ENCODE results near the gene MEGF9. TPM values are rescaled to one million over a fixed set of nuclear protein-coding genes. Genes with fewer than 3 reads are reported as not detected.

Gene MEGF9
- total RNA-seq, 2 donors from 2014 or later: 3.4 to 3.8 TPM

DNA sequence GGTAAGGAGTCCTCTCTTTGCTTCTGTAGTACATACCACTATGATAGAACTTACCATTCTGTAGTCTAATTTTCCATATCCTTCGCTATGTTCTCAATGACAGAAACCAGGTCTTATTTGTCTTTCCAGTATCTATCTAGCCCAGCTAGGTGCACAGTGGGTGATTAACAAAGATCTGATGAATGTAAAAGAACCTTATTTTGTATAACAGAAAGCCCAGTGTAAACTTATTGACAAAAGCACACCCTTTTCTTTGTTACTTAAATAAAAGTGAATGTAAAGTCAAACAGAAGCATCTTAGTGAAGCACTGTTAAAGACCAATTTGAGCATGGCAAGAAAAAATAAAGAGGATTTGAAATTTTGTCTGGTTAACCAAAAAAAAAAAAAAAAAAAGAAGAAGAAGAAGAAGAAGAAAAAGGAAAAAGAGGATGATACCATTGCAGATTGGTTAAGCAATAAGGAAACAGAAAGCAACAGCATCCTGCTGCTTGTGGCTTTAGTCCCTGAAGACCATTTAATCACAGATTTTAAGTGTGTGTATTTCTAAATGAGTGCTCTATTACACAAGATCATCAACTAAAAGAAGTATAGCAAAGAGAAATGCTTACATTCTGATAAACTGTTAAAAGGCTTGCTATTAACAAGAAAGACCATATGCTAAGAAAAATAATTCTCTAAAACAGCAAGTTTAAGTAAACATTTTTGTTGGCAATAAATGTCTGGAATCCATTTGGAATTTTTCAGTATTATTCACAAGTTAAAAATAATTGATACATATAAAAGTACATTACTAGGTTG, 21.2 kb downstream of the MEGF9 start:
- peak overlapping the region; percentile 10 to 57 for H3K27ac Mint-ChIP-seq
- no peak for DNase-seq (ENCODE audit: low spot score in 2 of 2)
- ATAC-seq: peak in 1 of 2 donors; percentile 45
- H3K9me3 Mint-ChIP-seq: no peaks in the 10 kb centered on the region
- H3K36me3 Mint-ChIP-seq: peaks cover 0 to 6% of the 10 kb centered on the region in 2 donors

DNA sequence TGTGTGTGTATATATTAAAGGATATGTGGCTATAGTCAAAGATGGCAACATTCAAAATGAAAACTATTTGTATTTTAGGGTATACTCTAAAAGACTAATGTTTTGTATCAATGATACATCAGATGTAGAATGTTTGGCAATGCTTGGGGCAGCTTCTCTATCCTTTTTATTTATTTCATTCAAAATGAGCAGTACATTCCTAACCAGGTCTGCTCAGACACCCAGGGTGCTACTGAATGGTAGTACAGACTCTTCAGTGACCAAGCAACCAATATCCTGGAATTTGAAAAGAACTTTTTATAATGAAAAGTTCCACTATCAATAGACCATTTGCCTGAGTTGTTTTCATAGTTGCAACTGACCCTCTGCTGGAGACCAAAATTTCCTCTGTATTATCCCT, 23.9 kb downstream of the MEGF9 start:
- Mint-ChIP-seq H3K36me3 (peaks cover 4 to 6% of the 10 kb centered on the region in 2 donors), H3K9me3 (no peaks in the 10 kb centered on the region), H3K27ac (no peak overlapping the region)
- DNase-seq (ENCODE audit: low spot score in 2 of 2): no peak
- ATAC-seq: no peak

DNA sequence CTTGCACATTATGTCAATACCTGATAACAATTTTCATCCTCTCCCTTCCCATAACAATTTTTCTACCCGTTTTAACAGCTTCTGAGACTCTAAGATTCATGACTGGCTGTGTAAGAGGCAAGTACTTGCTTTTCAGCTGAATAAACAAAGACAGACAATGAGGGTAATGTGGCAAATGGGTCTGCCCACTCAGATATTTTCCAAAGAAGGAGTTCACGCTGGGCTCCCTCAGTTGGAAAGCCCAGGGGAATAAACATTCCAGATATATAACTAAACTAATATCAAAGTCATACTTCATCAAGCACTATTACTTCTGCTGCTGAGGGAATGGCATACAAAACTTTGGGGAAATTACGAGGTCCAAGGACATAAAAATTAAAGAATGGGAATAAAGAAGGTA, 24.4 kb downstream of the MEGF9 start:
- no peaks in the 10 kb centered on the region for H3K9me3 Mint-ChIP-seq
- no peak overlapping the region for H3K27ac Mint-ChIP-seq
- peaks cover 4 to 6% of the 10 kb centered on the region in 2 donors for H3K36me3 Mint-ChIP-seq
- ATAC-seq (no peak), DNase-seq (ENCODE audit: low spot score in 2 of 2) (no peak)

DNA sequence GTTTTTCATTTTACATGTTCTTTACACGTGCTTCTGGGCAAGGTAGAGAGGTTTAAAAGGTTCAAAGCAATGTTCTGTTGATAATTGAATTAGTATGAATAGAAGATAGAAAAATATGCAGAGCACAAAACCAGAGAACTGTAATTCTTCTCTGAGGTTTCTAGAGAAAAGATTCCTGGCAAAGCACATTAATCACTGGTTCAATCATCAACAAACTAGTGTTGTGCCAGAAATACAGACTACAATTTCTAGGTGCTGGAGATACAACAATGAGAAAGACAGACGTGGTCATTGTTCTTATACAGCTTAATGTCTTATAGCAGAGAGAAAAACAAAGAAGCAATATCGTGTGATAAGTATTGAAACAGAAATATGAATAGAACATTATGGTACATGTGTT, 25.5 kb downstream of the MEGF9 start:
- Mint-ChIP-seq H3K9me3 (no peaks in the 10 kb centered on the region), H3K27ac (no peak overlapping the region), H3K36me3 (peaks cover 4 to 6% of the 10 kb centered on the region in 2 donors)
- ATAC-seq: no peak
- no peak for DNase-seq (ENCODE audit: low spot score in 2 of 2)

DNA sequence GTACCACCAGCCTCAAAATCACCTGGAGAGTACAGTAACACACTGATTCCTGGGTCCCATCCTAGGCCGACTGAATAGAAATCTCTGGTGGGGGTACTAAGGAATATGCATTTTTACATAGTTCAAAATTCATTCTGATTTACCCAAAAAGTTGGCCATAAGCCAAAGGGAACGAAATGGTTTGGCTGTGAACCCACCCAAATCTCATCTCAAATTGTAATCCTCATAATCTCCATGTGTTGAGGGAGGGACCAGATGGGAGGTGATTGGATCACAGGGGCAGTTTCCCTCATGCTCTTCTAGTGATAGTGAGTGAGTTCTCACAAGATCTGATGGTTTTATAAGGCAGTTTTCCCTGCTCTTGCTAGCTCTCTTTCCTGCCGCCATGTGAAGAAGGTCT, 31.1 kb downstream of the MEGF9 start:
- no peak for DNase-seq (ENCODE audit: low spot score in 2 of 2)
- Mint-ChIP-seq H3K9me3 (no peaks in the 10 kb centered on the region), H3K27ac (peak overlapping the region in 1 of 2 donors; percentile 2), H3K36me3 (peaks cover 4 to 6% of the 10 kb centered on the region in 2 donors)
- ATAC-seq: no peak

DNA sequence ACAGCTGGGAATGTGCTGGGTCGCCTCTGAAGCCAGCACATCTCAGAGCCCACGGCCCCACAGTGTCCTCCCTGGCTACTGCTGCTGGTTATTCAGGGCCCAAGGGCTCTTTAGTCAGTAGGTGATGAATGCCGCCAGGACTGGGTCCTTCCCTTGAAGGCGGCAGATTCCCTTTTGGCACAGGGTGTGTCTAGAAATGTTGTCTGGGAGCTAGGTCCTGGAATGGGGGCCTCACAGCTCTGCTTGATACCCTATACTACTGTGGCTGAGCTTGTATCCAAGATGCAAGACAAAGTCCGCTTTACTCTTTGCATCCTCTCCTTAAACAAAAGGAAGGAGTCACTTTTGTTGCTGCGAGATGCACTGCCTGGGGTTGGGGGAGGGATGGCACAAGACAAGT, 33.1 kb downstream of the MEGF9 start:
- DNase-seq (ENCODE audit: low spot score in 2 of 2): no peak
- Mint-ChIP-seq H3K27ac (no peak overlapping the region), H3K36me3 (peaks cover 4 to 6% of the 10 kb centered on the region in 2 donors), H3K9me3 (no peaks in the 10 kb centered on the region)
- ATAC-seq: no peak

DNA sequence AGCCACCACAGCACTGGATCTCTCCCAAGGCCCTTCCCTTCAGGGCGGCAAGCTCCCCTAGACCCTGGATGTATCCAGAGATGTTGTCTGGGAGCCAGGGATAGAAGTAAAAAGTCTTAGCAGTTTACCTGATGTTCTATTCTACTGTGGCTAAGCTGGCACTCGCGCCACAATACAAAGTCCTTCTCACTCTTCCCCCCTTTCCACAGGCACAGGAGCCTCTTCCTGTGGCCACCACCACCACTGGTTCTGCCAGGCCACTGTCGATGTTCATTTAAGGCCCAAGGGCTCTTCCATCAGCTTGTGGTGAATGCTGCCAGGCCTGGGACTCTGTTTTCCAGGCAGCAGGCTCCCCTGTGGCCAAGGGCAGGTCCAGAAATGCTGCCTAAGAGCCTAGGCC, 33.7 kb downstream of the MEGF9 start:
- no peak overlapping the region for H3K27ac Mint-ChIP-seq
- H3K36me3 Mint-ChIP-seq: peaks cover 1 to 6% of the 10 kb centered on the region in 2 donors
- ATAC-seq: no peak

DNA sequence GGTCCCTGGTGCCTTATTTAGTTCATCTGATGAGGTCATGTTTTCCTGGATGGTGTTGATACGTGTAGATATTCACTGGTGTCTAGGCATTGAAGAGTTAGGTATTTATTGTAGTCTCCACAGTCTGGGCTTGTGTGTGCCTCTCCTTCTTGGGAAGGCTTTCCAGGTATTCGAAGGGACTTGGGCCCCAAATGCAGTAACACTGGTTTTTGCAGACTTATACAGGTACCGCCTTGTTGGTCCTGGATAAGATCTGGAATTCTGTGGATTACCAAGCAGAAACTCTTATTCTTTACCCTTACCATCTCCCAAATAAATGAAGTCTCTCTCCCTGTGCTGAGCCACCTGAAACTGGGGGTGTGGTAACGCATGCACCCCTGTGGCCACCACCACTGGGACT, 34.1 kb downstream of the MEGF9 start:
- no peak overlapping the region for H3K27ac Mint-ChIP-seq
- ATAC-seq (no peak), DNase-seq (ENCODE audit: low spot score in 2 of 2) (no peak)
- no peaks in the 10 kb centered on the region for H3K9me3 Mint-ChIP-seq
- H3K36me3 Mint-ChIP-seq: peaks cover 0 to 6% of the 10 kb centered on the region in 2 donors

More for the DNA sequence above, 33.7 kb downstream of the MEGF9 start:
- H3K9me3 Mint-ChIP-seq: no peaks in the 10 kb centered on the region
- no peak for DNase-seq (ENCODE audit: low spot score in 2 of 2)

DNA sequence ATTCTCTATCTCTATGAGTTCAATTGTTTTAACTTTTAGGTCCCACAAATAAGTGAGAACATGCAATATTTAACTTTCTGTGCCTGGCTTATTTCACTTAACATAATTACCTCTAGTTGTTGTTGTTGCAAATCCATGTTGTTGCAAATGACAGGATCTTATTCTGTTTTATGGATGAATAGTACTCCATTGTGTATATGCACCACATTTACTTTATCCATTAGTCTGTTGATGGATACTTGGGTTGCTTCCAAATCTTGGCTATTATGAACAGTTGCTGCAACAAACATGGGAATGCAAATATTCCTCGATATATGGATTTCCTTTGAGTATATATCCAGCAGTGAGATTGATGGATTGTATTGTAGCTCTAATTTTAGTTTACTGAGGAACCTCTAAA, 36.3 kb downstream of the MEGF9 start:
- Mint-ChIP-seq H3K36me3 (peaks cover 0 to 6% of the 10 kb centered on the region in 2 donors), H3K9me3 (no peaks in the 10 kb centered on the region), H3K27ac (no peak overlapping the region)
- ATAC-seq (no peak), DNase-seq (ENCODE audit: low spot score in 2 of 2) (no peak)

DNA sequence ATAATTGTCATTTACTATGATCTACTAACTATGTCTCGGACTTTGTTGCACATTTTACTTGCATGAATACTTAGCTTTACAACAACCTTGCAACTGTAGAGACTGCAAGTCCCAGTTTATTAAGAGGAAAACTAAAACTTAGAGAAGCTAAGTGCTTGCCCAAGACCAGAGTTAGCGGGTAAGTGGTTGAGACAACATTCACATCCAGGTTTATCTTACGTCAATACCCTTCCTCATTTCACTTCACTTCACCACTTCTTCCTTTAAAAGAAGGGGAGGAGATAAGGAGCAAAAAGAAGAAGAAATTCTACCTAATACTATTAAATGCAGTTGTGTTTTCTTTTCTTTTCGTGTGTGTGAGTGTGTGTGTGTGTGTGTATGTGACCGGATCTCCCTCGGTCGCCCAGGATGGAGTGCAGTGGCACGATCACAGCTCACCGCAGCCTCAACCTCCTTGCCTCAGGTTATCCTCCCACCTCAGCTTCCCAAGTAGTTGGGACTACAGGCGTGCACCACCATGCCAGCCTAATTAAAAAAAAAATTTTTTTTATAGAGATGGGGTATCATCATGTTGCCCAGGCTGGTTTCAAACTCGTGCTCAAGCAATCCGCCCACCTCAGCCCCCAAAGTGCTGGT, 37.4 kb downstream of the MEGF9 start:
- no peaks in the 10 kb centered on the region for H3K9me3 Mint-ChIP-seq
- H3K36me3 Mint-ChIP-seq: peaks cover 0 to 6% of the 10 kb centered on the region in 2 donors
- no peak for DNase-seq (ENCODE audit: low spot score in 2 of 2)
- ATAC-seq: no peak
- no peak overlapping the region for H3K27ac Mint-ChIP-seq

DNA sequence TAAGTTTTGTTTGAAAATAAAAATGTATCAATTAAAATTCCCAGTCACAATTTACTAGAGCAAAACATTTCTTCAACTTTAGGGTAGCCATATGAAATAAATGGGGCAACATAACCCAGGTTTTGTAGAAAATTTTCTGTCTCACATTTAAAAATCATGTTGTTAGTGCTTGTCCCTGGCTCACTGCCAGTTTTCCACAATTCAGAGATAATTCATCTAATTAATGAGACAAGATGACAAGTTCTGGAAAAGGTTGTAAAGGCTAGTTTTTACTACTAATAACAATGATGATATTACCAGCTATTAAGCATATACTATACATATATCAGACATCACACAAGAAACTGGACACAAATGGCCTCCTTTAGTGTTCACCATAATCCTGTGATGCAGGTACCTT, 45.9 kb downstream of the MEGF9 start:
- Mint-ChIP-seq H3K9me3 (no peaks in the 10 kb centered on the region), H3K27ac (no peak overlapping the region), H3K36me3 (no peaks in the 10 kb centered on the region)
- DNase-seq (ENCODE audit: low spot score in 2 of 2) (no peak), ATAC-seq (no peak)

DNA sequence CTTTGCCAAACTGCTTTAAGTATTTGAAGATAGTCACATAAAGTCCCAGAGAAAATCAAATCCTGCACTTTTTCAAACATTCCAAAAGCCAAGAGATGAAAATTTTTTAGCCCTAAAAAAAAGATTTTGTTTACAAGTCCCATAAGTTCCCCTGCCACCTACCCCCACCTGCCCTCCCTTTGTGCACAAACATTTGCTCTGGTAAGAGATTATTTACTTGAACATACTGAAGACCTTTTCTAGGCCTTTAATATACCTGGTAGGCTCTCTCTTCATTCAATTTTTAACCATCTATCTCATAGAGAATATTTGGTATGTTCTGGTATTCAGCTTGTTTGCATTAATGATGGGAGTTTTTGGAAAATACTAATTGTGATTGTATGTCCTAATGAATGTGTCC, 50.3 kb downstream of the MEGF9 start:
- Mint-ChIP-seq H3K27ac (no peak overlapping the region), H3K9me3 (no peaks in the 10 kb centered on the region), H3K36me3 (no peaks in the 10 kb centered on the region)
- no peak for DNase-seq (ENCODE audit: low spot score in 2 of 2)
- no peak for ATAC-seq

DNA sequence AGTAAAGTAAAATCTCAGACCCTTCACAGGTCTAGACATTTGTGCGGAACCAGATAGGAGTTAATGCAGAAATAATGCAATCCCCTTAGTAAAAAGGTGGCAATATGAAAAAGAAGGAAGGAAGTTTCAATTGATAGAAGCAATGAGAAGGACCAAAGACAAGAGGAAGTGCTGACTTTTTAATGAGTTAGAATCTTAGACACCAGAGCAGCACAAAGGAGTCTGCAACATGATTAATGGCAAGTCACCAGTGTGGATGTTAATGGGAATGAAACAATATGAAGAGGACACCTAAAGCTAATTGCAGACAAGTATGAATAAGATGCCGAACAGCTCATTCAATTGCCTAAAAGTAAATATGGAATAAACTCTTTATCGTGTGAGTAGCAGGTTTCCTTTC, 50.9 kb downstream of the MEGF9 start:
- H3K27ac Mint-ChIP-seq: no peak overlapping the region
- ATAC-seq: no peak

DNA sequence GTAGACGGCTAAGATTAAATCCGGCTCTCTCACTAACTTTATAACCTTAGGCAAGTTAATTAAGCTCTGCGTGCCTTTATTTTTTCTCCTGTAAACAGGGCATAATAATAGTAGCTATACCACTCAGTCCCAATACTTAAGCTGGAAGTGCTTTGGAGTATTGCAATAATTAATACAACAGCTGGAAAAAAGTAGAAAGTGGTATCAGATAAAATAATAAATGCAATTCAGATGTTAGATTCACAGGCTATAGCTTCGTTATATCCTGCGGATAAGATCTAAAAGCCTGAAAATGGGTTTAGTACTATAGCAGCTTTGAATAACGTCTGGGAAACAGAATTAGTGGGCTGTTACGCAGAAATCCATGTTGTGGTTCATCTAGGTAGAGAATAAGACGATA, 51.8 kb downstream of the MEGF9 start:
- Mint-ChIP-seq H3K36me3 (no peaks in the 10 kb centered on the region), H3K9me3 (no peaks in the 10 kb centered on the region), H3K27ac (no peak overlapping the region)
- no peak for ATAC-seq
- DNase-seq (ENCODE audit: low spot score in 2 of 2): no peak

More for the DNA sequence above, 50.9 kb downstream of the MEGF9 start:
- Mint-ChIP-seq H3K36me3 (no peaks in the 10 kb centered on the region), H3K9me3 (no peaks in the 10 kb centered on the region)
- no peak for DNase-seq (ENCODE audit: low spot score in 2 of 2)

DNA sequence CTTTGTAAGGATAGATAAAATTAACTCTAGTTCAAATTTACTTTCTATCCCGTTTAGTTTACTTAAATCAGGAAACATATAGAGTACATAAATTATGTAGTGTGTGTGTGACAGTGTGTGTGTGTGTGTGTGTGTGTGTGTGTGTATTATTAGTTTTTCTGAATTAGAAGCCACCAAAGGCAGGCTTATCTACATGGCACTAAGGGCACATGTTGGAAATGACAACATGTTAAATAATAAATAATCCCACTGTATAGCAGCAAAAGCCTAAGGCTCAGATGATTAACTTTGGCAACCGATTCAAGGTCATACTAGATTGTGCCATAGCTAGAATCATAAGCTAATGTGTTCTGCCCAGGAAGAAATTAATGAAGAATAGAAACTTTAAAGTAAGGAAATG, 54.6 kb downstream of the MEGF9 start:
- Mint-ChIP-seq H3K27ac (no peak overlapping the region), H3K36me3 (no peaks in the 10 kb centered on the region), H3K9me3 (no peaks in the 10 kb centered on the region)
- ATAC-seq (no peak), DNase-seq (ENCODE audit: low spot score in 2 of 2) (no peak)

DNA sequence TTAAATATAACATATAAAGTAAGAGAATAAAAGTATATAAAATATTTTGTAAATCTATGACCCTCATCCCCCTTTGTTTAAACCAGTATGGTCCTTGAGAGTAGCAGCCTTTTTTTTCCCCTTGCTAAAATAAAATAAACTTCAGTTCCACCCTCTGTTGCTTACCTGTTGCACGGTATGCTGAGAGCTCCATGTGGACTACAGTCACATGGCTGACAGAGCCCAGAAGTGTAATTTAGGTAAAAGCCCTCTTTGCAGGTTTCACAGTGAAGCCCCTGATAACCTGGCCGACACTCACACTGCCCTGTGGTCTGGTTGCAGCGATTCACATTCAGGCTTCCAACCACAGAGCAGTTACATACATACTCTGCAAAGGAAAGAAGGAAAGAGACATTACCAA, 55.1 kb downstream of the MEGF9 start:
- DNase-seq (ENCODE audit: low spot score in 2 of 2) (no peak), ATAC-seq (no peak)
- H3K9me3 Mint-ChIP-seq: no peaks in the 10 kb centered on the region
- H3K36me3 Mint-ChIP-seq: no peaks in the 10 kb centered on the region
- no peak overlapping the region for H3K27ac Mint-ChIP-seq

DNA sequence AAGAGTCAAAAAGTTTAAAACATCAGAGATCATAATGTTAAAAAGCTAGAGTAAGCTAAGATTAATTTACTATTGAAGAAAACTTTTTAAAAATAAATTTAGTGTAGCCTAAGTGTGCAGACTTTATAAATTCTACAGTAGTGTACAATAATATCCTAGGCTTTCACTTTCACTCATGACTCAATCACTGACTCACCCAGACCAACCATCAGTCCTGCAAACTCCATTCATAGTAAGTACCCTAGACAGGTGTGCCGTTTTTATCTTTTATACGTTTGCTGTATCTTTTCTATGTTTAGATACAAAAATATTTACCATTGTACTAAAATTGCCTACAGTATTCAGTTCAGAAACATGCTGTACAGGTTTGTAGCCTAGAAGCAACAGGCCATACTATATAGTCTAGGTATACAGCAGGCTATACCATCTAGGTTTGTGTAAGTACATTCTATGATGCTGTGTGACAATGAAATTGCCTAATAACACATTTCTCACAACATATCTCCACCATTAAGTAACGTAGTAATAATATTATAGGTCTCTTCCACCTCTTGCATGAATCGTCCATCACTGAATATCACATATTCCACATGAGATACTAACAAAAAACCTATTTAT, 59.2 kb downstream of the MEGF9 start:
- peak; percentile 81 to 85 for ATAC-seq

More for the DNA sequence above, 59.2 kb downstream of the MEGF9 start:
- Mint-ChIP-seq H3K27ac (no peak overlapping the region), H3K9me3 (no peaks in the 10 kb centered on the region), H3K36me3 (no peaks in the 10 kb centered on the region)
- no peak for DNase-seq (ENCODE audit: low spot score in 2 of 2)

Data from activated naive CD4-positive, alpha-beta T cell treated with anti-CD3 and anti-CD28 coated beads, Interleukin-2, amount 50 U/mL, for 72 hours (primary cell).